Activated T-cell treated with anti-CD3 and anti-CD28 coated beads, Interleukin-2, amount 50 U/mL, for 24 hours (primary cell): ENCODE measurements around the gene KDM6A.
"Not testable (repeated sequence)": the region's sequence is repeated elsewhere in the genome, so short reads cannot be mapped to it uniquely, and the experiment has no call there.

Source experiments
- DNase-seq: peaks from one replicate; pipeline ENCODE4 v3.0.0-alpha.2; 2020
- H3K27ac Mint-ChIP-seq: 2 replicates; pipeline ENCODE4 v1.8.0; 2020; ENCODE audit warnings: mild to moderate bottlenecking, mixed read lengths
- H3K27me3 Mint-ChIP-seq: 2 replicates; pipeline ENCODE4 v1.8.0; 2020; ENCODE audit warnings: mixed read lengths
- H3K36me3 Mint-ChIP-seq: 2 replicates; pipeline ENCODE4 v1.8.0; 2020; ENCODE audit warnings: low read depth, mixed read lengths
- H3K4me1 Mint-ChIP-seq: 2 replicates; pipeline ENCODE4 v1.8.0; 2020; ENCODE audit warnings: low read depth, mixed read lengths
- H3K4me3 Mint-ChIP-seq: 2 replicates; pipeline ENCODE4 v1.8.0; 2020; ENCODE audit warnings: mild to moderate bottlenecking, moderate library complexity, mixed read lengths
- H3K9me3 Mint-ChIP-seq: 2 replicates; pipeline ENCODE4 v1.8.0; 2020; ENCODE audit warnings: mixed read lengths

Gene KDM6A

GRCh38 chrX:45063319-45064095 lies 190.5 kb downstream of the KDM6A start:
- no peaks in the 10 kb centered on the region for H3K27me3 Mint-ChIP-seq
- H3K4me1 Mint-ChIP-seq, result peaks cover 27% of the 10 kb centered on the region
- H3K27ac Mint-ChIP-seq, result peak overlapping the region; percentile 50
- H3K9me3 Mint-ChIP-seq, result no peaks in the 10 kb centered on the region
- no peak for DNase-seq
- no peak overlapping the region for H3K4me3 Mint-ChIP-seq
- peaks cover 78% of the 10 kb centered on the region for H3K36me3 Mint-ChIP-seq

GRCh38 chrX:45068569-45068968 lies 195.6 kb downstream of the KDM6A start:
- Mint-ChIP-seq H3K4me3 (peak overlapping the region; percentile 24), H3K4me1 (peaks cover 62% of the 10 kb centered on the region), H3K36me3 (peaks cover 68% of the 10 kb centered on the region), H3K27me3 (no peaks in the 10 kb centered on the region), H3K27ac (peak overlapping the region; percentile 87), H3K9me3 (no peaks in the 10 kb centered on the region)
- DNase-seq, result no peak

- DNase-seq, result no peak
- peak overlapping the region; percentile 79 for H3K27ac Mint-ChIP-seq
- H3K4me1 Mint-ChIP-seq, result peaks cover 70% of the 10 kb centered on the region
- H3K4me3 Mint-ChIP-seq, result no peak overlapping the region
- no peaks in the 10 kb centered on the region for H3K27me3 Mint-ChIP-seq
- no peaks in the 10 kb centered on the region for H3K9me3 Mint-ChIP-seq
- peaks cover 63% of the 10 kb centered on the region for H3K36me3 Mint-ChIP-seq
These were observed 197.4 kb downstream of the KDM6A start for GRCh38 chrX:45070116-45071007.

- H3K4me3 Mint-ChIP-seq, H3K9me3 Mint-ChIP-seq, H3K27ac Mint-ChIP-seq, DNase-seq, H3K27me3 Mint-ChIP-seq: not testable (repeated sequence)
- H3K4me1 Mint-ChIP-seq, result peaks cover 74% of the 10 kb centered on the region
- H3K36me3 Mint-ChIP-seq, result peaks cover 69% of the 10 kb centered on the region
These were observed 200.0 kb downstream of the KDM6A start for GRCh38 chrX:45073011-45073410.

- Mint-ChIP-seq H3K36me3 (peaks cover 78% of the 10 kb centered on the region), H3K4me1 (peaks cover 54% of the 10 kb centered on the region), H3K27ac (peak overlapping the region; percentile 77), H3K9me3 (no peaks in the 10 kb centered on the region), H3K27me3 (no peaks in the 10 kb centered on the region), H3K4me3 (peak overlapping the region; percentile 2)
- no peak for DNase-seq
These were observed 204.9 kb downstream of the KDM6A start for GRCh38 chrX:45077748-45078424.

GRCh38 chrX:45083314-45083713 lies 210.3 kb downstream of the KDM6A start:
- no peak for DNase-seq
- H3K27me3 Mint-ChIP-seq, result no peaks in the 10 kb centered on the region
- H3K27ac Mint-ChIP-seq, result no peak overlapping the region

GRCh38 chrX:45110494-45110893 lies 237.5 kb downstream of the KDM6A start:
- Mint-ChIP-seq H3K9me3 (peaks cover 6% of the 10 kb centered on the region), H3K36me3 (peaks cover 71% of the 10 kb centered on the region), H3K27me3 (no peaks in the 10 kb centered on the region), H3K4me1 (no peaks in the 10 kb centered on the region), H3K27ac (no peak overlapping the region), H3K4me3 (no peak overlapping the region)
- no peak for DNase-seq

More at GRCh38 chrX:45083314-45083713, 210.3 kb downstream of the KDM6A start:
- no peak overlapping the region for H3K4me3 Mint-ChIP-seq
- peaks cover 82% of the 10 kb centered on the region for H3K36me3 Mint-ChIP-seq
- H3K4me1 Mint-ChIP-seq, result peaks cover 22% of the 10 kb centered on the region
- no peaks in the 10 kb centered on the region for H3K9me3 Mint-ChIP-seq

- Mint-ChIP-seq H3K4me3 (no peak overlapping the region), H3K27me3 (peaks cover 21% of the 10 kb centered on the region), H3K36me3 (peaks cover 12% of the 10 kb centered on the region), H3K27ac (no peak overlapping the region), H3K4me1 (no peaks in the 10 kb centered on the region), H3K9me3 (peaks cover 15% of the 10 kb centered on the region)
- DNase-seq, result no peak
These were observed 253.2 kb downstream of the KDM6A start for GRCh38 chrX:45126158-45126557.

GRCh38 chrX:45128896-45129454 lies 256.0 kb downstream of the KDM6A start:
- no peak for DNase-seq
- H3K4me3 Mint-ChIP-seq, result no peak overlapping the region
- H3K4me1 Mint-ChIP-seq, result no peaks in the 10 kb centered on the region
- peaks cover 10% of the 10 kb centered on the region for H3K27me3 Mint-ChIP-seq
- peaks cover 12% of the 10 kb centered on the region for H3K36me3 Mint-ChIP-seq
- H3K27ac Mint-ChIP-seq, result no peak overlapping the region
- H3K9me3 Mint-ChIP-seq, result peaks cover 15% of the 10 kb centered on the region

GRCh38 chrX:45133465-45133864 lies 260.5 kb downstream of the KDM6A start:
- H3K27me3 Mint-ChIP-seq, result no peaks in the 10 kb centered on the region
- no peaks in the 10 kb centered on the region for H3K4me1 Mint-ChIP-seq
- no peaks in the 10 kb centered on the region for H3K36me3 Mint-ChIP-seq
- no peak overlapping the region for H3K4me3 Mint-ChIP-seq
- DNase-seq, result no peak
- H3K9me3 Mint-ChIP-seq, result peaks cover 10% of the 10 kb centered on the region
- no peak overlapping the region for H3K27ac Mint-ChIP-seq

GRCh38 chrX:45134315-45134731 lies 261.3 kb downstream of the KDM6A start:
- Mint-ChIP-seq H3K4me3 (no peak overlapping the region), H3K27ac (no peak overlapping the region), H3K4me1 (no peaks in the 10 kb centered on the region), H3K27me3 (no peaks in the 10 kb centered on the region), H3K9me3 (peaks cover 10% of the 10 kb centered on the region), H3K36me3 (no peaks in the 10 kb centered on the region)
- DNase-seq, result no peak

GRCh38 chrX:45134775-45135174 lies 261.8 kb downstream of the KDM6A start:
- Mint-ChIP-seq H3K27me3 (no peaks in the 10 kb centered on the region), H3K27ac (no peak overlapping the region), H3K4me1 (no peaks in the 10 kb centered on the region), H3K4me3 (no peak overlapping the region), H3K36me3 (no peaks in the 10 kb centered on the region), H3K9me3 (peaks cover 10% of the 10 kb centered on the region)
- no peak for DNase-seq

GRCh38 chrX:45135391-45136075 lies 262.5 kb downstream of the KDM6A start:
- H3K4me3 Mint-ChIP-seq, H3K36me3 Mint-ChIP-seq, H3K9me3 Mint-ChIP-seq, DNase-seq, H3K4me1 Mint-ChIP-seq, H3K27ac Mint-ChIP-seq, H3K27me3 Mint-ChIP-seq: not testable (repeated sequence)

- no peaks in the 10 kb centered on the region for H3K4me1 Mint-ChIP-seq
- H3K27ac Mint-ChIP-seq, result no peak overlapping the region
- no peak overlapping the region for H3K4me3 Mint-ChIP-seq
- H3K36me3 Mint-ChIP-seq, result no peaks in the 10 kb centered on the region
- no peaks in the 10 kb centered on the region for H3K27me3 Mint-ChIP-seq
- no peaks in the 10 kb centered on the region for H3K9me3 Mint-ChIP-seq
- DNase-seq, result no peak
These were observed 264.5 kb downstream of the KDM6A start for GRCh38 chrX:45137531-45137930.
